GM21360 (cell line): ENCODE measurements around the gene ZNF429.
"Not testable (repeated sequence)": the region's sequence is repeated elsewhere in the genome, so short reads cannot be mapped to it uniquely, and the experiment has no call there.

Source experiments
- ATAC-seq: cut with Tn5 transposase; IDR thresholded peaks from one replicate; pipeline ENCODE4 v1.9.1; 2021; ENCODE audit warnings: mild to moderate bottlenecking, moderate library complexity; ENCODE audit not compliant: unreplicated experiment

The ZNF429 gene

DNA sequence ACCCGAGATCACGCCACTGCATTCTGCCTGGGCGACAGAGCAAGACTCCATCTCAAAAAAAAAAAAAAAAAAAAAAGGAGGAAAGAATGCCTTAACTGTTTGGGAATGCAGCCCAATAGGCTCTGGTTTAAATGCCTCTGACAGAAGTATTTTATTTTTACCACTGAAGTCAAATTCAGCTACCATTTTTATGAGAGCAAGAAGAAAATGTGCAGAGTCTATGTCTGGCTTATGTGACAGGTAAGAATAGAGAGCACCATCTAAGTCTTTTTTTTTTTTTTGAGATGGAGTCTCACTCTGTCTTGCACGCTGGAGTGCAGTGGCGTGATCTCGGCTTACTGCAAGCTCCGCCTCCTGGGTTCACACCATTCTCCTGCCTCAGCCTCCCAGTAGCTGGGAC lies 7.2 kb downstream of the ZNF429 start:
- ATAC-seq: not testable (repeated sequence)

DNA sequence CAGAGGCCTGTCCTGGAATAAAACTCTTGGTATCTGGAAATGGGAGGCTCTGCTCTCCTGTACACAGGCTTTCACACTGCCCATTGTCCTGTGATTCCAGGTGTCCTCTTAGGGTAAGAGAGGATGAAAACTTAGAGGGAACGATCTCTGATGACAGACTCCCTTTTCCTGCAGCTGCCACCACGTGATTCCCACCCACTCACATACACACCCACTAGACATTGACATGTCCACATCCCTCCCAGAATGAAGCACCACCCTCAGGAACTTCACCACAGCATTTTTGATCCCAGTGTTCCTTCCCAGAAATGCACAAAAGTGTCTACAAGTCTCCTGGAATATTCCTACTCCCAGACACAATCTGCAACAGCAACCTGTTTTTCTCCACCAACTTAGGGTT lies 8.2 kb downstream of the ZNF429 start:
- no peak for ATAC-seq

DNA sequence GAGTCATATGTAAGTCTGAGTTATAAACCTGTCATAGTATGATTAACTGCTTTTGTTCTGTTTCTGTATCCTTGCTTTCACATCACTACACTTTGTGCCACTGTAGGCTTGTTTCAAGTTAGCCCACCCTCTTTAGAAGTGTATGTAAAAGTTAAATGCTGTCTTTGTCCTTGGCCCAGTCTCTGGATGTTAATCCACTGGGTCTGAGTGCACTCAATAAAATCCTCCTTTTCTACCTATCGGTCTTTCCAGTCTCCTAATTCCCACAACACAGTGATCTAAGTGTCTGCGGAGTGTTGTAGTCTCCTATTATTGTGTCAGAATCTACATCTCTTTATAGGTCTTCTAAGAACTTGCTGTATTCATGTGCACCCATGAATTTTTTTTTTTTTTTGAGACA lies 14.1 kb downstream of the ZNF429 start:
- ATAC-seq: no peak

DNA sequence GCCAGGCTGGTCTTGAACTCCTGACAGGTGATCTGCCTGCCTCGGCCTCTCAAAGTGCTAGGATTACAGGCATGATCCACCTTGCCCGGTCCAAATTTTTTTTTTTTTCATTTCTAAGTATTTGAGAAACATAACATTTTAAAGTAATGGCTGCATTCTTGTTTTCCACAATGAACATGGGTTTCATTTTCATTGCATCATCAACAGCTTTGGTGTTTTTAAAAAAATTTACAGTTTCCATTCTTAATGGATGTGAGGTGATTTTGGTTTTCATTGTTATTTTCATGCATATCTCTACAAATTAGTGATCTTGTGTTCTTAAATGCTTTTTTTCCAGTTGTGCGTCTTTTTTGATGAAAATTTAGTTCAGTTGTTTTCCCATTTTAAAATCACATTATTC lies 27.5 kb downstream of the ZNF429 start:
- ATAC-seq: no peak

- not testable (repeated sequence) for ATAC-seq
Observed at GRCh38 chr19:21536741-21537290, 31.4 kb downstream of the ZNF429 start.

DNA sequence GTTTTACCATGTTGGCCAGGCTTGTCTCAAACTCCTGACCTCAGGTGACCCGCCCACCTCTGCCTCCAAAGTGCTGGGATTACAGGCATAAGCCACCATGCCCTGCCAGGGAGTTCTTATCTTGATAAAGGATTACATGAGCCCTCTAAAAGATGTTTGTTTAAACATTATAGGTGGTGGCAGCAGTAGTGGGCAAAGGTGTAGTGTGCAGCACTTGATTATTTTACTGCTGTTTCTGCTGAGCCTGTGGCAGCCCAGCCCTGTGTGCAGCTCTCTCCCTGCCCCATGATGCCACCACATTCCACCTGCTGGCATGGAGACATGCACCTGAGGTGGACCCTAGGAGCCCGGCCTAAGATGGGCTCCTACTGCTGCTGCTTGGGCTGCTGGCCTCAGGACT lies 54.0 kb downstream of the ZNF429 start:
- no peak for ATAC-seq

- no peak for ATAC-seq
Observed at GRCh38 chr19:21564406-21564805, 59.0 kb downstream of the ZNF429 start.

DNA sequence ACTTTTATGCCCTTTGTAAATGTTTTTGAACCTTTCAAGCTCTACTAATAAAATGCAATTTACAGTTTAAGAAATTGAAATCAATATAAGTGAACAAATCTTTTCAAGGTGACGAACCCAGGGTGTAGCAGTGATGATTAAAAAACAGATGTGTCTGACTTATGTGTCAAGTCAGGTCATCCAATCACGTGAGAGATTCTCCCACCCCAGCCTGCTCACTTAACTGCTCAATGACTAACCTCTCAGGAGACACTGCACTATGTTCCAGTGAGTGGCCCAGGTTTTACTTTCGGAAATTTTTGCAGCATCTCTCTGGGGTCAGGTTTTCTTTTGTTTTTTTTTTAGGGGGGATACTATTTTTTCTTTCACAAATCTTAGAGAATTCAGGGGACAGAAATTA lies 60.7 kb downstream of the ZNF429 start:
- no peak for ATAC-seq

DNA sequence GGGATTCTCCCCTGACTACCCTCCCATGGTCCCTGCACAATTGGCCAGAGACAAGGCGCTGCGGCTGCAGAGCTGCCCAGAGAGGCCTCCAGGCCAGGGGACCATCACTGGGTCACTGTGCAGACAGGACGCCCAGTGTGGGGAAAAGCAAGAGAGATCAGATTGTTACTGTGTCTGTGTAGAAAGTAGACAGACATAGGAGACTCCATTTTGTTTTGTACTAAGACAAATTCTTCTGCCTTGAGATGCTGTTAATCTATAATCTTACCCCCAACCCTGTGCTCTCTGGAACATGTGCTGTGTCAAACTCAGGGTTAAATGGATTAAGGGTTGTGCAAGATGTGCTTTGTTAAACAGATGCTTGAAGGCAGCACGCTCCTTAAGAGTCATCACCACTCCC lies 62.4 kb downstream of the ZNF429 start:
- not testable (repeated sequence) for ATAC-seq

- no peak for ATAC-seq
Observed at GRCh38 chr19:21568816-21569493, 63.6 kb downstream of the ZNF429 start.

DNA sequence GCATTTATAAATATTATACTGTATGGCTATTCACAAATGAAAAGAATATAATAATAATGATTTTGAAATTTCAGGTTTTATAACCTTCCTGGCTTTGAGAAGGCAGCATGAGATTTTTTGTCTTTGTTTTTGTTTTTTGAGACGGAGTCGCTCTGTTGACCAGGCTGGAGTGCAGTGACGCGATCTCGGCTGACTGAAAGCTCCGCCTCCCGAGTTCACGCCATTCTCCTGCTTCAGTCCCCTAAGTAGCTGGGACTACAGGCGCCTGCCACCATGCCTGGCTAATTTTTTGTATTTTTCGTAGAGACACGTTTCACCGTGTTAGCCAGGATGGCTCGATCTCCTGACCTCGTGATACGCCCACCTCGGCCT lies 64.1 kb downstream of the ZNF429 start:
- no peak for ATAC-seq

DNA sequence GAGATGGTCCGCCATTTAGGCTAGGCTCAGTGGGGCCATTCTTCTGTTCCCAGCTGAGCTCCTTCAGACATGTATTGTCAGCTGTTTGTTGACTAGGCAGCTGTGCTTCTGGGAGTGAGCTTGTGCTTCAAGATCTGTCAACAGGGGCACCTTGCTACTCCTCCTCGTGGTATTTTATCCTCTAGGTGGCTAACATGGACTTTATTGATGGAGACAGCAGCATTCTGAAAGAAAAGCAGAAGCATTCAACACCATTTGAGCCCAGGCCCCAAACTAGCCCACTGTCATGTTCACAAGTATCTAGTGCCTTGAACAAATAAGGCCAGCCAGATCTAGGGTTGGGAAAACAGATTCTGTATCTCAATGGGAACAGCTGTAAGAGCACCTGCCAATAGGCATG lies 65.9 kb downstream of the ZNF429 start:
- no peak for ATAC-seq

GRCh38 chr19:21574607-21575006 lies 69.2 kb downstream of the ZNF429 start:
- no peak for ATAC-seq

- no peak for ATAC-seq
Observed at GRCh38 chr19:21576481-21576880, 71.1 kb downstream of the ZNF429 start.

- ATAC-seq: no peak
Observed at GRCh38 chr19:21580101-21580500, 74.7 kb downstream of the ZNF429 start.

DNA sequence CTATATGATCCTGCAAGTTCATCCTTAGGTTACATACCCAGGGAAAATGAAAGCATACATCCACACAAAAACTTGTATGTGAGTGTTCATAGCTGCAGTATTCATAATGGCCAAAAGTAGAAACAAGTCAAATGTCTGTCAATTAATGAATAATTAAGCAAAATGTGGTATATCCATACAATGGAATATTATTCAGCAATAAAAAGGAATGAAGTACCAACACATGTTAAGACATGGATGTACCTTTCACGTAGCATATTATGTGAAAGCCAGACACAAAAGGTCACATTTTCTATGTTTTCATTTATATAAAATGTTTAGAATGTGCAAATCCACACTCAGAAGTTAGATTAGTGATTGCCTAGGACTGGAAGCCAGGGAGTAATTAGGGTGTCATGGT lies 75.4 kb downstream of the ZNF429 start:
- ATAC-seq: no peak

GRCh38 chr19:21581646-21582240 lies 76.3 kb downstream of the ZNF429 start:
- ATAC-seq: no peak

- no peak for ATAC-seq
Observed at GRCh38 chr19:21584537-21584936, 79.1 kb downstream of the ZNF429 start.

- no peak for ATAC-seq
Observed at GRCh38 chr19:21585281-21585890, 80.0 kb downstream of the ZNF429 start.

GRCh38 chr19:21586311-21587116 lies 81.1 kb downstream of the ZNF429 start:
- ATAC-seq: no peak

DNA sequence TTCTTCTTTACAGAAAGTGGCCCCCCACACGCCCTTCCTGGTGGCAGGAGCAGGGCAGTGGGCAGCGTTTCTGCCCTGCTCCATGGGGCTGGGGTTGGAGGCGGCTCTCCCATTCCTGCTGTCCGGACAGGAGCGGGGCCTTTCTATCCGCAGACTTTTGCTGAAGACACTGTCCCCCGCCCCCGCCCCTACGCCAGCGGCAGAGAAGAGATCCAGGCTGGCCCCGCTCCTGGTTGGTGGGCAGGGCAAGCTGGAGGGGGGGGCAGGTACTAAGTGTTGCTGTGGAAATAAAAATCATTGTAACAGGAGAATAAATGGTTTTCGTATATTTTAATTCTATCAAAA lies 81.7 kb downstream of the ZNF429 start:
- ATAC-seq: no peak

DNA sequence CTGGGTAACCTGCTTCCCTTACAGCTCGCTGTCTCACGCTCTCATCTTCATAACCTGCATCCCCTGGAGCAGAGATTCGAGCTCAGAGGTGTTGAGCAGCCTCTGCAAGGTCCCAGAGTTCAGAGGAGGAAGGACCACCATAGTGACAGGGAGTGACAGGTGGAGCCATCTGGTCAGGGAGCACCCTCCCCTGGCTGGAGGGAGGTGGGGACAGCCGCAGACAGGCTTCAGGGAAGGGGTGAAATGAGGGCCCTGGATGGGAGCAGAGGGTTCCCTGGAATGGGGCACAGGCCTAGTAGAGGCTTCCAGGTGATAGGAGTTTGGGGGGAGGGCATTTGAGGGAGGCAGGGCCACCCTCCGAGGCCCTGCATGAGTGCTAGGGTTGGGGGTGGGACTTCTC lies 82.1 kb downstream of the ZNF429 start:
- ATAC-seq: no peak
